Iris pigment epithelial cell (primary cell): ENCODE results near the gene IL25.
A peak's percentile ranks its signal among the peaks of the same experiment; 100 is the strongest.
"Not testable (repeated sequence)": the region's sequence is repeated elsewhere in the genome, so short reads cannot be mapped to it uniquely, and the experiment has no call there.

Source experiments
- DNase-seq: peaks from one replicate; pipeline ENCODE4 v3.0.0-alpha.2; 2011; ENCODE audit warnings: low read depth

Gene IL25

GRCh38 chr14:23372509-23372908 lies at the start of gene IL25:
TSS of gene IL25 (plus strand) at chr14:23372809.
- DNase-seq = no peak

- DNase-seq = no peak
Observed at GRCh38 chr14:23323838-23324454, 48.7 kb upstream of the IL25 start.

- no peak for DNase-seq
Observed at GRCh38 chr14:23324455-23324846, 48.2 kb upstream of the IL25 start.

- no peak for DNase-seq
Observed at GRCh38 chr14:23324993-23325392, 47.6 kb upstream of the IL25 start.

GRCh38 chr14:23325746-23326145 lies 46.9 kb upstream of the IL25 start:
- DNase-seq = not testable (repeated sequence)

GRCh38 chr14:23326491-23327332 lies 45.9 kb upstream of the IL25 start:
- DNase-seq = no peak

- peak; percentile 78 for DNase-seq
Observed at GRCh38 chr14:23327947-23328744, 44.5 kb upstream of the IL25 start.

- DNase-seq = no peak
Observed at GRCh38 chr14:23335623-23336022, 37.0 kb upstream of the IL25 start.

GRCh38 chr14:23339506-23340268 lies 32.9 kb upstream of the IL25 start:
- no peak for DNase-seq

GRCh38 chr14:23344481-23344880 lies 28.1 kb upstream of the IL25 start:
- no peak for DNase-seq

- DNase-seq = no peak
Observed at GRCh38 chr14:23345987-23346692, 26.5 kb upstream of the IL25 start.

- DNase-seq = no peak
Observed at GRCh38 chr14:23346693-23347405, 25.8 kb upstream of the IL25 start.

- DNase-seq = no peak
Observed at GRCh38 chr14:23347406-23348296, 25.0 kb upstream of the IL25 start.

GRCh38 chr14:23348297-23348655 lies 24.3 kb upstream of the IL25 start:
- no peak for DNase-seq

GRCh38 chr14:23349156-23349845 lies 23.3 kb upstream of the IL25 start:
- DNase-seq = no peak

GRCh38 chr14:23351681-23352505 lies 20.7 kb upstream of the IL25 start:
- DNase-seq = no peak

- DNase-seq = peak; percentile 91
Observed at GRCh38 chr14:23352506-23353432, 19.8 kb upstream of the IL25 start, which contains the start of gene SLC22A17. TSS of gene SLC22A17 (minus strand) at chr14:23352887.
